ENCODE data around the gene GRIA1. TPM values are rescaled to one million over a fixed set of nuclear protein-coding genes. Genes with fewer than 3 reads are reported as not detected.

GRIA1 gene
- total RNA-seq, 3 donors from 2014 or later: 0.10 to 0.54 TPM; not detected in 1

DNA sequence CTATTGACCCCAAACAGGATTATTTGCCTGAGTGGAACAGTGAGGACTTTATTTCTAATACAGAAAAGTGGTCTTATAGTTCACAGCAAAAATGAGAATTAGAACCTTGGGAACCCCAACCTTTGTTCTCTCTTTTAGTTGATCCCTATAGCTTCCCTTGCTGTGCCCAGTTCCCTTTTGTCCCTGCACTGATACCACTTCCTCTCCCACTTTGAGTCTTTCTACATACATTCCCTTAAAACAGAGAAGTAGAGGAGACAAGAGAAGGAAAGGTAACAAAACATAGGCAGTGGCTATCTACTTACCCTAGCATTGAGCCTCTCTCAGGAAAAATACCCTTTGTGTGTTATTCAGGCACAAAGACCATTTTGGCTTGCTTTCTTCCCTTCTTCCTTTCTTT lies 301.8 kb downstream of the GRIA1 start:
- Histone ChIP-seq H3K4me3 (no peak overlapping the region), H3K9me3 (peaks cover 3% of the 10 kb centered on the region), H3K36me3 (ENCODE audit: low read depth) (no peaks in the 10 kb centered on the region), H3K4me1 (ENCODE audit: low read depth) (no peaks in the 10 kb centered on the region)
- intact Hi-C loops (cut with DNase I, micrococcal nuclease): no loop called here
- DNase-seq (no peak), ATAC-seq (no peak)
- TF ChIP-seq, protein P1, sequence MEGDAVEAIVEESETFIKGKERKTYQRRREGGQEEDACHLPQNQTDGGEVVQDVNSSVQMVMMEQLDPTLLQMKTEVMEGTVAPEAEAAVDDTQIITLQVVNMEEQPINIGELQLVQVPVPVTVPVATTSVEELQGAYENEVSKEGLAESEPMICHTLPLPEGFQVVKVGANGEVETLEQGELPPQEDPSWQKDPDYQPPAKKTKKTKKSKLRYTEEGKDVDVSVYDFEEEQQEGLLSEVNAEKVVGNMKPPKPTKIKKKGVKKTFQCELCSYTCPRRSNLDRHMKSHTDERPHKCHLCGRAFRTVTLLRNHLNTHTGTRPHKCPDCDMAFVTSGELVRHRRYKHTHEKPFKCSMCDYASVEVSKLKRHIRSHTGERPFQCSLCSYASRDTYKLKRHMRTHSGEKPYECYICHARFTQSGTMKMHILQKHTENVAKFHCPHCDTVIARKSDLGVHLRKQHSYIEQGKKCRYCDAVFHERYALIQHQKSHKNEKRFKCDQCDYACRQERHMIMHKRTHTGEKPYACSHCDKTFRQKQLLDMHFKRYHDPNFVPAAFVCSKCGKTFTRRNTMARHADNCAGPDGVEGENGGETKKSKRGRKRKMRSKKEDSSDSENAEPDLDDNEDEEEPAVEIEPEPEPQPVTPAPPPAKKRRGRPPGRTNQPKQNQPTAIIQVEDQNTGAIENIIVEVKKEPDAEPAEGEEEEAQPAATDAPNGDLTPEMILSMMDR (IDR thresholded peaks at IDR 0.05): no peak

DNA sequence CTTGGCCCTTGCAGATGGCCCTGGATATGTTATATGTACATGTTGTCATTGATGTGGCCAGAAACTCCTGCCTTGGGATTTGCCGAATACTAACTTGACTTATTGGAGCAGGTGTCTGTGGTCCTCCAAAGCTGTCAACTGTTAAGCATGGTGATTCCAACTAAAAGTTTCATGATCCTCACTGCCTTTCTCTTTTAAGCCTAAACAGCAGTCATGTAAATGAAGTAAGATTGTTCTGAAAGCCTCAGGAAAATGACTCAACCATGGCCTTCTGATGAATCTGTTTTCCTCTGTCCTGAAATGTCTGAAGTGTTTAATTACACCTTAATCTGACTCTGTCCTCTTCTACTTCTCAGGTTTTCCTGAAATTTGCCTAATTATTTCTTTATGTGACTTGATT lies 303.2 kb downstream of the GRIA1 start:
- ATAC-seq: no peak
- Histone ChIP-seq H3K4me3 (no peak overlapping the region), H3K4me1 (ENCODE audit: low read depth) (no peaks in the 10 kb centered on the region), H3K36me3 (ENCODE audit: low read depth) (no peaks in the 10 kb centered on the region), H3K9me3 (peaks cover 3% of the 10 kb centered on the region)
- TF ChIP-seq, protein P1 (IDR thresholded peaks at IDR 0.05): no peak
- intact Hi-C loops (cut with DNase I, micrococcal nuclease): no loop called here
- no peak for DNase-seq

DNA sequence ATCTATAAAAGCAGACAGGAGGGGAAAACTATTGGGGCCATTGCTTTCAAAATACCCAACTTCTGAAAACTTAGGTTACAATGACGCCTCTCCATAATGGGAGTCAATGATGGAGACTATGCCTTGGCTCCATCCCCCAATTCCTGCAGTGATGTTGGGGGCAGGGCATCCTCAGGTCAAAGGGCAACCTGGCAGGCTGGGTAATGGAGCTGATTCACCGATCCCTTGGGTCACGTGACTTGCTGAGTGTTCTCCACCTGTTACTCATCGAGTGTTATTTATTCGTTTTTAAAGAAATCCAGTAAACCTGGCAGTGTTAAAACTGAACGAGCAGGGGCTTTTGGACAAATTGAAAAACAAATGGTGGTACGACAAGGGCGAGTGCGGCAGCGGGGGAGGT lies 303.9 kb downstream of the GRIA1 start:
- DNase-seq: no peak
- Histone ChIP-seq H3K4me3 (no peak overlapping the region), H3K9me3 (peaks cover 3% of the 10 kb centered on the region), H3K4me1 (ENCODE audit: low read depth) (no peaks in the 10 kb centered on the region), H3K36me3 (ENCODE audit: low read depth) (no peaks in the 10 kb centered on the region)
- no peak for ATAC-seq
- intact Hi-C loops (cut with DNase I, micrococcal nuclease): no loop called here
- TF ChIP-seq, protein P1 (IDR thresholded peaks at IDR 0.05): no peak

DNA sequence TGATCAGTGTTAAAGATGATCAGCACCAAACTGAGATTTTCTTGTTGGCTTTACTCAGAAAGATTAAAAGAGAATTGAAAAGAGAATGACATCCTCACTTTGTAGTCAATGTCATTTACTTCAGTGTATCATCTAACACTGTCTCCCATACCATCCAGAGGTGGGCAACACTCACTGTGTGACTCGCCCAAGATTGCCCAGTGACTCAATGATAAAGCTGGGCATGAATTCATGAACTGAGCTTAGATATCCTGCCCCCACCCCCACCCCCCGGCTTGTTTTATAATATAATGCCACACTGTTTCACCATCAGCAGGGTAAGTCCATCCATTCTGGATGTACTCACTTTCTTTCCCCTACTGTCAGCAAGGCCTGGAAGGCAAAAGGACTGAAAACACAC lies 306.1 kb downstream of the GRIA1 start:
- intact Hi-C loops (cut with DNase I, micrococcal nuclease): no loop called here
- DNase-seq: no peak
- TF ChIP-seq, protein P1 (IDR thresholded peaks at IDR 0.05): no peak
- Histone ChIP-seq H3K36me3 (ENCODE audit: low read depth) (no peaks in the 10 kb centered on the region), H3K4me1 (ENCODE audit: low read depth) (no peaks in the 10 kb centered on the region), H3K9me3 (peaks cover 3% of the 10 kb centered on the region), H3K4me3 (no peak overlapping the region)
- ATAC-seq: no peak

DNA sequence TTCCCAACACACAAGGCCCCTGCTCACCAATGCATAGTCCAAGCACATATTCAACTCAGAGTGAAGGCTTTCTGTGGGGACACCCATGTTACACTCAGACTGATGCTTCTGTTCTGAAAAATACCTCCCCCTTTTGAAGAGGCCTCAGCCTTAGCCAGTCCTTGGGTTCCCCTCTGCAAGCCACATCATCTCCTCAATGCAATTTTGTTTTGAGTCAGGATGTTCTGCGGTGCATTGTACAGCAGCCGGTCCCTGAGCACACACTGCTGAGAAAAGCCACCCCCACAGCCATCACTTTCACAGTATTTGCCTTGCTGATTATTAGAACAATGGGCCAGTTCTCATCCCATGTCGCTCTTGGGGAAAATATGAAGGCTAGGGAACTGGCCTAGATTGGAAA lies 307.0 kb downstream of the GRIA1 start:
- TF ChIP-seq, protein P1 (IDR thresholded peaks at IDR 0.05): no peak
- ATAC-seq (no peak), DNase-seq (no peak)
- peaks cover 3% of the 10 kb centered on the region for H3K9me3 ChIP-seq
- no peaks in the 10 kb centered on the region for H3K36me3 ChIP-seq (ENCODE audit: low read depth)
- intact Hi-C loops (cut with DNase I, micrococcal nuclease): no loop called here
- no peak overlapping the region for H3K4me3 ChIP-seq
- H3K4me1 ChIP-seq (ENCODE audit: low read depth): no peaks in the 10 kb centered on the region

DNA sequence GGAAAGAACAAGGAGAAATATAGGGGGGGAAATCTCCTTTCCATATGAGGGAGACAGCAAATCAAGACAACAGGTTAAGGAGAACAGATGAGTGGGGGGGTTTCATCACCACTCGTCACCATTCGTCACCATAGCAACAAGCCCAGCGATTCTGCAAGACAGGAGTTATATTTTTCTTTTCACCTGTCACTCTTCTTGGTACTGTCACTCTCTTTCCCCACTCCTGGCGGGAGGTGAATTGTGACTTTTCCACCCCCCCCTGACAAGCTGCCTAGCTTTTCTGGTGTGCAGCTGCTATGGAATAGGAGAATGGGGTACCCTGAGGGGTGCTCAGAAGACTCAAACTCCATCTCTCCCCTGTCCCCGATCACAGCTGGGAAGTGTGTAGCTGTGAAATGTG lies 308.4 kb downstream of the GRIA1 start:
- no peak for ATAC-seq
- no peaks in the 10 kb centered on the region for H3K36me3 ChIP-seq (ENCODE audit: low read depth)
- no peaks in the 10 kb centered on the region for H3K4me1 ChIP-seq (ENCODE audit: low read depth)
- TF ChIP-seq, protein P1 (IDR thresholded peaks at IDR 0.05): no peak
- DNase-seq: no peak
- H3K4me3 ChIP-seq: no peak overlapping the region
- intact Hi-C loops (cut with DNase I, micrococcal nuclease): no loop called here
- H3K9me3 ChIP-seq: peaks cover 3% of the 10 kb centered on the region
